Neuronal stem cell (in vitro differentiated cells): Measurements from ENCODE around the gene DENND1B.

Experiments used
- DNase-seq: peaks from one replicate; pipeline ENCODE4 v3.0.0-alpha.2; 2013; ENCODE audit warnings: low spot score
- H2AFZ ChIP-seq: one replicate; pipeline ENCODE4 v1.6.1; 2013; ENCODE audit warnings: mild to moderate bottlenecking, low read length, inconsistent platforms
- H2AK5ac ChIP-seq: 2 replicates; pipeline ENCODE4 v1.6.1; 2013; ENCODE audit warnings: low read depth, mild to moderate bottlenecking, inconsistent platforms, low read length, moderate library complexity, mixed read lengths
- H2BK120ac ChIP-seq: 2 replicates; pipeline ENCODE4 v1.6.1; 2013; ENCODE audit warnings: low read depth, mild to moderate bottlenecking, inconsistent platforms, low read length, moderate library complexity, mixed read lengths
- H2BK12ac ChIP-seq: one replicate; pipeline ENCODE4 v1.6.1; 2013; ENCODE audit warnings: low read length, inconsistent platforms
- H2BK15ac ChIP-seq: 2 replicates; pipeline ENCODE4 v1.6.1; 2013; ENCODE audit warnings: mild to moderate bottlenecking, low read length, inconsistent platforms, mixed read lengths
- H2BK5ac ChIP-seq: one replicate; pipeline ENCODE4 v1.6.1; 2013; ENCODE audit warnings: inconsistent platforms, mild to moderate bottlenecking, low read length, moderate library complexity
- H3K14ac ChIP-seq: one replicate; pipeline ENCODE4 v1.6.1; 2013; ENCODE audit warnings: low read length, inconsistent platforms
- H3K18ac ChIP-seq: 2 replicates; pipeline ENCODE4 v1.6.1; 2013; ENCODE audit warnings: low read length, inconsistent platforms
- H3K23ac ChIP-seq: 2 replicates; pipeline ENCODE4 v1.6.1; 2013; ENCODE audit warnings: low read depth, mild to moderate bottlenecking, mixed read lengths, low read length, inconsistent platforms; ENCODE audit not compliant: poor library complexity
- H3K27ac ChIP-seq: replicated peaks from 3 replicates; pipeline ENCODE4 v1.5.1; 2013; ENCODE audit warnings: low read length, inconsistent platforms
- H3K27me3 ChIP-seq, 3 experiments: 2 replicates each; pipeline ENCODE4 v1.6.1; 2013; ENCODE audit warnings: low read length in 3 of 3, mild to moderate bottlenecking in 2 of 3, inconsistent platforms in 1 of 3, low read depth in 1 of 3, mixed read lengths in 1 of 3, moderate library complexity in 1 of 3; ENCODE audit not compliant: control insufficient read depth in 3 of 3, insufficient read depth in 3 of 3
- H3K36me3 ChIP-seq, 2 donors: replicated peaks in 1 of 2; 2 replicates each; pipeline ENCODE4 v1.6.1; 2013; ENCODE audit warnings: low read length in 2 of 2; ENCODE audit not compliant: control insufficient read depth in 2 of 2, insufficient read depth in 2 of 2
- H3K4ac ChIP-seq: 2 replicates; pipeline ENCODE4 v1.6.1; 2013; ENCODE audit warnings: inconsistent platforms, mild to moderate bottlenecking, low read length, moderate library complexity
- H3K4me1 ChIP-seq, 2 donors: 1 replicate in 1 of 2; 2 replicates in 1 of 2; pipeline ENCODE4 v1.6.1; 2013; ENCODE audit warnings: low read length in 2 of 2, low read depth in 1 of 2; ENCODE audit not compliant: control insufficient read depth in 2 of 2, insufficient read depth in 1 of 2
- H3K4me2 ChIP-seq: one replicate; pipeline ENCODE4 v1.6.1; 2013; ENCODE audit warnings: mild to moderate bottlenecking, low read length, inconsistent platforms; ENCODE audit not compliant: insufficient read depth, poor library complexity, severe bottlenecking
- H3K4me3 ChIP-seq, 2 donors: 2 replicates each; pipeline ENCODE4 v1.5.1; 2013; ENCODE audit warnings: low read length in 2 of 2, mild to moderate bottlenecking in 2 of 2, inconsistent platforms in 1 of 2, moderate library complexity in 1 of 2
- H3K79me1 ChIP-seq: one replicate; pipeline ENCODE4 v1.6.1; 2013; ENCODE audit warnings: low read depth, mild to moderate bottlenecking, inconsistent platforms, low read length, moderate library complexity
- H3K9ac ChIP-seq: one replicate; pipeline ENCODE4 v1.6.1; 2013; ENCODE audit warnings: mild to moderate bottlenecking, low read depth, low read length, inconsistent platforms; ENCODE audit not compliant: poor library complexity
- H3K9me3 ChIP-seq, 2 donors: replicated peaks in 1 of 2; 2 replicates each; pipeline versions ENCODE3 to v1.6.1; 2013; ENCODE audit warnings: low read length in 2 of 2, mild to moderate bottlenecking in 2 of 2, inconsistent platforms in 1 of 2, low read depth in 1 of 2, mixed read lengths in 1 of 2, moderate library complexity in 1 of 2; ENCODE audit not compliant: control insufficient read depth in 2 of 2, insufficient read depth in 1 of 2
- H4K8ac ChIP-seq: one replicate; pipeline ENCODE4 v1.6.1; 2013; ENCODE audit warnings: low read depth, mild to moderate bottlenecking, inconsistent platforms, low read length, moderate library complexity
- H4K91ac ChIP-seq: one replicate; pipeline ENCODE4 v1.6.1; 2013; ENCODE audit warnings: low read length, low read depth, mild to moderate bottlenecking, inconsistent platforms; ENCODE audit not compliant: poor library complexity
- WGBS, 2 donors: extraction: QIAGEN DNeasy Blood & Tissue Kit; methylation state at CpG; one replicate each; pipeline ENCODE4 v1.1.7; 2013; ENCODE audit warnings: missing lambda C conversion rate in 2 of 2, mixed read lengths in 1 of 2; ENCODE audit not compliant: insufficient read length in 2 of 2, insufficient replicate concordance in 1 of 2; ENCODE audit errors: extremely low coverage in 2 of 2; 5-methylcytosine and 5-hydroxymethylcytosine counted together

The DENND1B gene

GRCh38 chr1:197732187-197732586 is 43.1 kb downstream of the DENND1B start:
- Histone ChIP-seq H3K4me2 (no peak overlapping the region), H3K14ac (no peak overlapping the region), H2BK5ac (no peak overlapping the region), H3K4me1 (peaks cover 5 to 8% of the 10 kb centered on the region in 2 donors), H2BK15ac (no peak overlapping the region), H3K4ac (no peak overlapping the region), H4K91ac (no peak overlapping the region), H4K8ac (no peak overlapping the region), H3K9ac (no peak overlapping the region), H2BK120ac (no peak overlapping the region), H3K4me3 (no peak overlapping the region), H3K27me3 (peaks cover 0 to 45% (median 0%) of the 10 kb centered on the region in 3 experiments), H3K27ac (no peak overlapping the region), H3K18ac (no peak overlapping the region), H3K9me3 (peaks cover 0 to 2% of the 10 kb centered on the region in 2 donors), H3K79me1 (no peaks in the 10 kb centered on the region), H2AFZ (no peak overlapping the region), H3K36me3 (no peaks in the 10 kb centered on the region), H3K23ac (no peak overlapping the region), H2AK5ac (no peak overlapping the region), H2BK12ac (no peak overlapping the region)
- DNase-seq = no peak
- 100% methylated on average over 1 of the region's 2 CpGs; no CpG with 5 or more reads in 1 of the 2 donors for WGBS, 2 donors

- H4K91ac ChIP-seq = no peak overlapping the region
- no peak overlapping the region for H3K4me3 ChIP-seq
- H3K79me1 ChIP-seq = no peaks in the 10 kb centered on the region
- no peak overlapping the region for H2AK5ac ChIP-seq
- H2AFZ ChIP-seq = no peak overlapping the region
- no peak overlapping the region for H3K4ac ChIP-seq
- peaks cover 0 to 2% of the 10 kb centered on the region in 2 donors for H3K9me3 ChIP-seq
- H2BK120ac ChIP-seq = no peak overlapping the region
- H3K4me1 ChIP-seq = peaks cover 5 to 8% of the 10 kb centered on the region in 2 donors
- no peak overlapping the region for H3K14ac ChIP-seq
- no peak overlapping the region for H3K4me2 ChIP-seq
- no peak overlapping the region for H3K18ac ChIP-seq
- no peak for DNase-seq
- no peak overlapping the region for H2BK5ac ChIP-seq
- peaks cover 0 to 40% (median 0%) of the 10 kb centered on the region in 3 experiments for H3K27me3 ChIP-seq
- H2BK12ac ChIP-seq = no peak overlapping the region
- no peaks in the 10 kb centered on the region for H3K36me3 ChIP-seq
- no peak overlapping the region for H3K27ac ChIP-seq
- no peak overlapping the region for H2BK15ac ChIP-seq
- no peak overlapping the region for H4K8ac ChIP-seq
- no peak overlapping the region for H3K9ac ChIP-seq
- no peak overlapping the region for H3K23ac ChIP-seq
- no CpG with 5 or more reads among the region's 3 CpGs for WGBS, 2 donors
These were observed 43.8 kb downstream of the DENND1B start for GRCh38 chr1:197731449-197731848.

DNA sequence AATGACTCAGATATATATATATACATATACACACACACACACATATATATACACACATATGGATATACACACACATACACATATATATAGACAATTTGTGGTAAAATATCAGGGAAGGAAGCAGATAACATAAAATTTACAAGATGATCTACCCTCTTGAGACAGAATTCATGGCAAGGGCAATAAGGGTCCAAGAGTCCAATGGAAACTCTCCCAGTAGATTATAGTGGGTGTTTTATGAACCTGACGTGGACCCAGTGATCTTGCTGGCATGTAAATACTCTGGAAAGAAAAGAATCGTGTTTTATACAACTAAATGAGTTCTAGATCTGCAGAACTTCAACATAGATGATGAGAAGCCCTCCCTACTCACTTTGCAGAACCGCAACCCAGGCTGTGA is 49.3 kb downstream of the DENND1B start:
- H2BK5ac ChIP-seq = no peak overlapping the region
- no peak overlapping the region for H4K8ac ChIP-seq
- H3K27me3 ChIP-seq = peaks cover 0 to 15% (median 0%) of the 10 kb centered on the region in 3 experiments
- peaks cover 1% of the 10 kb centered on the region for H3K79me1 ChIP-seq
- H4K91ac ChIP-seq = no peak overlapping the region
- H2AFZ ChIP-seq = no peak overlapping the region
- no peak overlapping the region for H3K4me2 ChIP-seq
- no peak overlapping the region for H2BK120ac ChIP-seq
- no peaks in the 10 kb centered on the region for H3K4me1 ChIP-seq
- H3K27ac ChIP-seq = no peak overlapping the region
- H3K14ac ChIP-seq = no peak overlapping the region
- no peak overlapping the region for H3K9ac ChIP-seq
- H3K4ac ChIP-seq = no peak overlapping the region
- peaks cover 6 to 12% of the 10 kb centered on the region in 2 donors for H3K9me3 ChIP-seq
- H3K36me3 ChIP-seq = peaks cover 0 to 2% of the 10 kb centered on the region in 2 donors
- no peak overlapping the region for H2BK12ac ChIP-seq
- H3K23ac ChIP-seq = no peak overlapping the region
- H3K4me3 ChIP-seq = no peak overlapping the region
- no peak overlapping the region for H2AK5ac ChIP-seq
- H3K18ac ChIP-seq = no peak overlapping the region
- no peak overlapping the region for H2BK15ac ChIP-seq
- DNase-seq = no peak
- WGBS, 2 donors = no CpG with 5 or more reads among the region's 3 CpGs

- no peak overlapping the region for H3K4me3 ChIP-seq
These were observed 50.2 kb downstream of the DENND1B start for GRCh38 chr1:197725044-197725443.

More at GRCh38 chr1:197725044-197725443, 50.2 kb downstream of the DENND1B start:
- H2BK15ac ChIP-seq = no peak overlapping the region
- no peak overlapping the region for H2AK5ac ChIP-seq
- no peak overlapping the region for H3K18ac ChIP-seq
- no peak overlapping the region for H2BK5ac ChIP-seq
- no peak overlapping the region for H3K14ac ChIP-seq
- no peak overlapping the region for H4K8ac ChIP-seq
- H2BK120ac ChIP-seq = no peak overlapping the region
- H3K4ac ChIP-seq = no peak overlapping the region
- H3K79me1 ChIP-seq = peaks cover 1% of the 10 kb centered on the region
- H3K36me3 ChIP-seq = peaks cover 0 to 2% of the 10 kb centered on the region in 2 donors
- peaks cover 0 to 13% (median 0%) of the 10 kb centered on the region in 3 experiments for H3K27me3 ChIP-seq
- no peak overlapping the region for H3K9ac ChIP-seq
- peak; percentile 24 for DNase-seq
- H3K27ac ChIP-seq = no peak overlapping the region
- H3K4me1 ChIP-seq = no peaks in the 10 kb centered on the region
- no CpG with 5 or more reads among the region's 1 CpG for WGBS, 2 donors
- H4K91ac ChIP-seq = no peak overlapping the region
- H2AFZ ChIP-seq = no peak overlapping the region
- no peak overlapping the region for H3K23ac ChIP-seq
- H3K4me2 ChIP-seq = no peak overlapping the region
- no peak overlapping the region for H2BK12ac ChIP-seq
- peaks cover 6 to 12% of the 10 kb centered on the region in 2 donors for H3K9me3 ChIP-seq
